Activated naive CD4-positive, alpha-beta T cell treated with anti-CD3 and anti-CD28 coated beads, Interleukin-2, amount 50 U/mL, for 24 hours (primary cell): ENCODE measurements around the gene C14orf119.

Experiments
- H3K27ac Mint-ChIP-seq: one replicate; pipeline ENCODE4 v1.8.0; 2021; ENCODE audit warnings: mild to moderate bottlenecking, mixed read lengths
- H3K27me3 Mint-ChIP-seq: one replicate; pipeline ENCODE4 v1.8.0; 2021; ENCODE audit warnings: mixed read lengths
- H3K36me3 Mint-ChIP-seq: one replicate; pipeline ENCODE4 v1.8.0; 2021; ENCODE audit warnings: mixed read lengths
- H3K4me1 Mint-ChIP-seq: one replicate; pipeline ENCODE4 v1.8.0; 2021; ENCODE audit warnings: mixed read lengths
- H3K4me3 Mint-ChIP-seq: one replicate; pipeline ENCODE4 v1.8.0; 2021; ENCODE audit warnings: mild to moderate bottlenecking, mixed read lengths
- H3K9me3 Mint-ChIP-seq: one replicate; pipeline ENCODE4 v1.8.0; 2021; ENCODE audit warnings: mixed read lengths

Gene C14orf119

DNA sequence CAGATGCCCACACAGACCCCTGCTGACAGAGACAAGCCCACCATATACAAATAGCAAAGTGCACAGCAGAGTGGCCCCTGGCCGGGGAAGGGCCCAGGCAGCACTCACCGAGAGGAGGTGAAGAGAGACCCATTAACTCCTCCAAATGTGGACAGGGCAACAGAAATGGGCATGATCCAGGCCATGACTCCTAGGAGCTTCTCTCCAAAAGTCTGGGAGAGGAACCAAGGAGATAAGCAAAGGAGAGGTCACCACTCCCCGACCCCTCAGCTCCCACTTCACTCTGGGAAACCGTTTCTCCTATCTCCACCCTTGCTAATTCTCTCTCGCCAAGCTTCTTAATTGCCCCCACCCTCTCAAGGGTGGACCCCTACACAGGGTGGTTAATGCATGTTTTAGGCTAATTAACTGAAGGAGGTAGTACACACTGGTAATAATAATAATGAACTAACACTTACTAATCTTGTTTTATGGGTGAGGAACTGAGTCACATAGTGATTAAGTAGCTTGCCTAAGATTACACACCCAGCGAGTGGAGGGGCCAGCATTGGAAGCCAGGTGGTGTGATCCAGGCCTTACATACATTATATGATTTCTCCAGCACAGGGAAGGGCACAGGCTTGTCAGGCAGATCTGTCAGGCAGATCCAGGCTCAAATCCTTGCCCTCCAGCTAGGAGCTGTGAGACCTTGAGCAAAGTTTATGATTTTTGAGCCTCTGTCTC is 42.7 kb downstream of the C14orf119 start:
- H3K4me3 Mint-ChIP-seq = no peak overlapping the region
- H3K27ac Mint-ChIP-seq = no peak overlapping the region
- no peaks in the 10 kb centered on the region for H3K9me3 Mint-ChIP-seq
- no peaks in the 10 kb centered on the region for H3K4me1 Mint-ChIP-seq
- H3K36me3 Mint-ChIP-seq = no peaks in the 10 kb centered on the region
- no peaks in the 10 kb centered on the region for H3K27me3 Mint-ChIP-seq

DNA sequence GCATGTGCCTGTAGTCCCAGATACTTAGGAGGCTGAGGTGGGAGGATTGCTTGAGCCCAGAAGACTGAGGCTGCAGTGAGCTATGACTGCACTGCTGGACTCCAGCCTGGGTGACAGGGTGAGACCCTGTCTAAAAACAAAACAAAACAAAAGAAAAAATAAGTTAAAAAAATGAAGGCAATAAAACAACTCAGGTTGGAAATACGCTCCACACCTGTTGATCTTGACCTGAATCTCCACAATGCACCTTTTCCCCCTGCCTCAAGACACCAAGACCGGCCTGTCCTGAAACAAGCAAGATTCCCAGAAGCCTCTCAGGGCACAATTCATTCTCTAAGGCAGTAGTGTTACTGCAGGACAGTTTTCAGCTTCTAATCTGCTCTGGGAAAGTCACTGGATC is 44.6 kb downstream of the C14orf119 start:
- H3K27me3 Mint-ChIP-seq = no peaks in the 10 kb centered on the region
- H3K4me1 Mint-ChIP-seq = no peaks in the 10 kb centered on the region
- H3K27ac Mint-ChIP-seq = no peak overlapping the region
- H3K36me3 Mint-ChIP-seq = no peaks in the 10 kb centered on the region
- H3K9me3 Mint-ChIP-seq = no peaks in the 10 kb centered on the region
- no peak overlapping the region for H3K4me3 Mint-ChIP-seq

DNA sequence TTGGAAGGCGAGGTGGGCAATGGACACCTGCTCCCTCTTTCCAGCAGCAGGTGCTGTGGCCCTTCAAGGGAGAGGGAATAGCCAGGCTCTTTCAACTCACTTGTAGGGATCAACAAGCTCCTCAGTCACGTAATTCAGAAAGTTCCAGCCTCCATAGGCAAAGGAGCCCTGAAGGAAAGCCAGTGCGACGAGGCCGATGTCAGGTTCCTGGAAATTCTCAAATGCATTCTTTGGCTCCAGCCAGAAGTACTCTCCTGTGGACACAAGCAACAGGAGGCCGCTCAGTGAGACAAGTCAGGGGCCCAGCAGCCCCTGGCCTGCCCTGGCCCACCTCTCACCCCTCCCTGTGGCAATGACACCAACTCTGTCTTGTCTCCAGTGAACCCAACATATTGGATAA is 45.1 kb downstream of the C14orf119 start:
- Mint-ChIP-seq H3K27me3 (no peaks in the 10 kb centered on the region), H3K4me3 (no peak overlapping the region), H3K36me3 (no peaks in the 10 kb centered on the region), H3K4me1 (no peaks in the 10 kb centered on the region), H3K9me3 (no peaks in the 10 kb centered on the region), H3K27ac (no peak overlapping the region)

DNA sequence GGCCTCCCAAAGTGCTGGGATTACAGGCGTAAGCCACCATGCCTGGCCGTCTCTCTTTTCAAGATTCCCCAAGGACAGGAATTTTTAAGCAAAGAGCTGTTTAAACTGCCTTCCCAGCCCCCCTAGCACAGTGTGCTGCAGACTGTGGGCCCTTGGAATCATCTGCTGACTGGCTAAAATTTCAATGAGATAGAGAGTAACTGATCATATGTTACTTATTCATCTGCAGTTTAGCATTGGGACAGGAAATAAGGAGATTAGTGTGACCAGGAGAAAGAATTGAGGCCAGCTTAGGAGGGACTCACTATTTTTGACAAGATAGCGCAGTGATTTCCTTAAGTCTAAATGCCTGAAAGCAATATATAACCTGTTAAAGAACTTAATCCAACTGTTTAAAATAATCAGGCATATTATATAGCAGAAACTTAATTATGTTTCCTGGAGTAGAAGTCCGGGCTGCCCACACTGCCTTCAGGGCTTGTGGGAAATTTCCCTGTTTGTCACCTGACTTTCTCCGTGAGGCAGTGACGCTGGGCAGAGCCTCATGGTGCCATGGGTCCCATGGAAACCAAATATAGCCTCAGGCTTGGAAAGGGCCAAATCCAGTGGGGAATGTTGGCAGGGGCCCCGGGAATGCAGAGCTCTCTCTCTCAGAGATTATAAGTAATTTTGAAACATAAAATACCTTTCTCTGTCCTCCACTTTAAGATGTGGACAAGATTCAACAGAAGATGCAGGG is 46.6 kb downstream of the C14orf119 start:
- H3K4me1 Mint-ChIP-seq = no peaks in the 10 kb centered on the region
- H3K27me3 Mint-ChIP-seq = peaks cover 2% of the 10 kb centered on the region
- H3K4me3 Mint-ChIP-seq = no peak overlapping the region
- H3K27ac Mint-ChIP-seq = no peak overlapping the region
- peaks cover 1% of the 10 kb centered on the region for H3K36me3 Mint-ChIP-seq
- H3K9me3 Mint-ChIP-seq = no peaks in the 10 kb centered on the region

DNA sequence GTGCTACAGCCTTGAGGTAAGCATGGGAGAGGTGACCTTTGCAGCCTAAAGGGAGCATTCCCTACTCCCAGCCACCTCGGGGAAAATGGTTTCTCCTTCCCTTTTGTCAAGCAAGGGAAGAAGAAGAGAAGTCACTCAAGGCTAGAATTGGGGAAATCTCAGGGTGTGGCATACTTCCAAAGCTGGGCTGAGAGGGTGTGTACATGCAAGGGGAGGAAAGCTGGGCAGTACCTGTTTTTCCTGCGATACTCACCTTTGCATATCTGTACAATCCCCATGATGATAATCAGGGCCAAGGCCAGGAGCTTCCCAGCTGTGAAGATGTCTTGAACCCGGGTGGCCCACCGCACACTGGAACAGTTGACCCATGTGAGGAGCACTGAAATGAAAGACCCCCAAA is 47.5 kb downstream of the C14orf119 start:
- Mint-ChIP-seq H3K27me3 (peaks cover 2% of the 10 kb centered on the region), H3K9me3 (no peaks in the 10 kb centered on the region), H3K36me3 (peaks cover 1% of the 10 kb centered on the region), H3K27ac (no peak overlapping the region), H3K4me1 (no peaks in the 10 kb centered on the region), H3K4me3 (no peak overlapping the region)

DNA sequence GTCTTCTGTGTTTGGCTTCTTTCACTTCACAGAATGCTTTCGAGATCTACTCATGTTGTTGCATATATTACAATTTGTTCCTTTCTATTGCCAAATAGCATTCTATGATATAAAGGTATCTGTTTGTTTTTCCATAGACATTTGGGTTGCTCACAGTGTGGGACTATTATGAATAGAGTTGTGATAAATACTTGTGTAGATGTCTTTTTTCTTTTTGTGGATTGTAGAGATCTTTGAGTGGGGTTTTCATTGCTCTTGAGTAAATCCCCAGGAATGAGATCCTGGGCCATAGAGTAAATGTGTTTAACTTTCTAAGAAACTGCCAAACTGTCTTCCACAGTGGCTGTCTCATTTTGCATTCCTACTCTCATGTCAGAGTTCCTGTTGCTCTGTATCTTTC is 48.6 kb downstream of the C14orf119 start:
- no peak overlapping the region for H3K27ac Mint-ChIP-seq
- H3K9me3 Mint-ChIP-seq = no peaks in the 10 kb centered on the region
- H3K4me3 Mint-ChIP-seq = no peak overlapping the region
- H3K27me3 Mint-ChIP-seq = peaks cover 2% of the 10 kb centered on the region
- H3K36me3 Mint-ChIP-seq = peaks cover 1% of the 10 kb centered on the region
- H3K4me1 Mint-ChIP-seq = no peaks in the 10 kb centered on the region

DNA sequence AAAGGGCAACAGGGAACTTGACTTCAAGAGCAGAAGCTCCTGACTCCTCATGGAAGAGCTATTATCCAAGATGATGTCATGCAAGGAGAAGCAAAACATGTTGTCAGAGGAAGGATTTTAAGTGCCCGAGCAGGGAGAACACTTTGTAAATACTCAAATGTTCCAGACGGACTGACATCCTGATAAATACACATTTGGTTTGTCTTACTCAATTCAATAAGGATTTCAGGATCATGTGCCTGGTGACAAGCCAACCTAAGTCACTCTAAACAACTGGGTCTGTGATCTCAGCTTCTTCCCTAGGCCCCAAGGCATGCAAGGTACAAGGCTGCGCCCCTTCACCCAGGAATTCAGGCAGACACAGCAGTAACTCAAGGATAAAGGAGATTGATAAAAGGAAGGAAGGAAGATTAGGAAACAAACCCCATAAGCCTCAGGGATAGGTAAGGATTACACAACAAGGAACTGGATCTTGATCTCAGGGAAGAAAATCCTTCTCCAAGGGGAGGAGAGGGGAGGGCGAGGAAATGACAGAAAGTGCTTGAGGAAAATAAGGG is 50.6 kb downstream of the C14orf119 start:
- Mint-ChIP-seq H3K36me3 (peaks cover 1% of the 10 kb centered on the region), H3K4me1 (no peaks in the 10 kb centered on the region), H3K9me3 (no peaks in the 10 kb centered on the region), H3K27ac (no peak overlapping the region), H3K27me3 (peaks cover 2% of the 10 kb centered on the region), H3K4me3 (no peak overlapping the region)

DNA sequence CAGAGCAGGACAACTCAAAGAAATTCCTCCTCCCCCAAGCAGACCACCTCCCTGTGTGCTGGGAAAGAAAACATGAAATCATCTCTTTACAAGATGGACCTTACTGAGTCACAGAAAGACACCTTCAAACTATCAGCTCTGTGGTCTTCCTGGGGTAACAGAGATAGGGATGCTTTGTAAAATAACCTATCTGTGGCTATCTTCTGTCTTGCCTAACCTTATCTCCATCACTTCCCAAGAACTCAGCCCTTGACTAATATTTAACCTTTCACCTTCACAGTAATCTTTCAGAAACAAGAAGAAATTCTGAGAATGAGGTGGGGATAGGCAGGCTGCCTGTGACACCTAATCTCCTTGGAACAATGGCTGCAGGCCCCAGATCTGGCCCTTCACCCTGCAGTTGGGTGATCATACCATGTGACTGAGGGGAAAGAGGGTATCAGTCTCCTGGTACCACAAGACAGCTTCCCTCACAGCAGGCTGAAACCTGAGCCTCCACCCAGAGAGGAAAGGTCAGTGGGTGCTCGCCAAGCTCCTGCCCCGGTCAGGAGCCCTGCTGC is 51.1 kb downstream of the C14orf119 start:
- H3K27me3 Mint-ChIP-seq = peaks cover 2% of the 10 kb centered on the region
- peaks cover 1% of the 10 kb centered on the region for H3K36me3 Mint-ChIP-seq
- H3K27ac Mint-ChIP-seq = no peak overlapping the region
- H3K9me3 Mint-ChIP-seq = no peaks in the 10 kb centered on the region
- no peak overlapping the region for H3K4me3 Mint-ChIP-seq
- no peaks in the 10 kb centered on the region for H3K4me1 Mint-ChIP-seq

DNA sequence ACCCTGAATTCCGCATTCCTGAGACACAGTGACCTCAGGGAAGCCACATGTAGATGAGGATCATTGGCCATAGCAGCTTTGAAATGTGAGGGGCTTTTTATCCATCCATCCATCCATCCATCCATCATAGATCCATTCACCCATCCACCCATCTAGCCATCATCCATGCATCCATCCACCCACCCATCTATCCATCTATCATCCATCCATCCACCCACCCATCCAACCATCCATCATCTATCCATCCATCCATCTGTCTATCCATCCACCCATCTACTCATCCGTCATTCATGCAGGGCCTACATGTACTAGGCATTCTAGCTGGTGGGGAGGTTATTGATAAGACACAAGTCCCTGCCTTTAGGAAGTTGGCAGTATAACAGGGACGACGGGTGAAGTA is 51.7 kb downstream of the C14orf119 start:
- Mint-ChIP-seq H3K27me3 (peaks cover 2% of the 10 kb centered on the region), H3K9me3 (no peaks in the 10 kb centered on the region), H3K4me1 (no peaks in the 10 kb centered on the region), H3K36me3 (peaks cover 1% of the 10 kb centered on the region), H3K4me3 (no peak overlapping the region), H3K27ac (no peak overlapping the region)

DNA sequence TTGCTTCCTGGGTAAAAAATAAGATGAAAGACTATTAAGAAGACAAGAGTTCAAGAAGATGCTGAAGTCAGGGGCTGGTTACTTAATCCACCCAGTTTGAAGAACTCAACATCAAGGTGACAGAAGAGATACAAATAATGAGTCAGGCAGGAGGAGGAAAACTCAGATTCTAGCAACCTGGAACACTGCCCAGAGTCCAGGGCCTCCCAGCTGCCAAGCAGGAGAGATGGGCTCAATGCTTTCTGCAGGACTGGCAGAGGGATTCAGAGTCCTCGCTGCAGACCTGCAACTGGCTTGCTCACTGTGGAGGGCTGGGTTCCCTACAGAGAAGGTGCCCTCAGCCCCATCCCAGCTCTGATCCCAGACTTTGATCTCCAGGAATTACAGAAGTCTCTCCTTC is 52.4 kb downstream of the C14orf119 start:
- H3K9me3 Mint-ChIP-seq = no peaks in the 10 kb centered on the region
- peaks cover 1% of the 10 kb centered on the region for H3K36me3 Mint-ChIP-seq
- peaks cover 2% of the 10 kb centered on the region for H3K27me3 Mint-ChIP-seq
- H3K4me1 Mint-ChIP-seq = no peaks in the 10 kb centered on the region
- no peak overlapping the region for H3K27ac Mint-ChIP-seq
- H3K4me3 Mint-ChIP-seq = no peak overlapping the region

DNA sequence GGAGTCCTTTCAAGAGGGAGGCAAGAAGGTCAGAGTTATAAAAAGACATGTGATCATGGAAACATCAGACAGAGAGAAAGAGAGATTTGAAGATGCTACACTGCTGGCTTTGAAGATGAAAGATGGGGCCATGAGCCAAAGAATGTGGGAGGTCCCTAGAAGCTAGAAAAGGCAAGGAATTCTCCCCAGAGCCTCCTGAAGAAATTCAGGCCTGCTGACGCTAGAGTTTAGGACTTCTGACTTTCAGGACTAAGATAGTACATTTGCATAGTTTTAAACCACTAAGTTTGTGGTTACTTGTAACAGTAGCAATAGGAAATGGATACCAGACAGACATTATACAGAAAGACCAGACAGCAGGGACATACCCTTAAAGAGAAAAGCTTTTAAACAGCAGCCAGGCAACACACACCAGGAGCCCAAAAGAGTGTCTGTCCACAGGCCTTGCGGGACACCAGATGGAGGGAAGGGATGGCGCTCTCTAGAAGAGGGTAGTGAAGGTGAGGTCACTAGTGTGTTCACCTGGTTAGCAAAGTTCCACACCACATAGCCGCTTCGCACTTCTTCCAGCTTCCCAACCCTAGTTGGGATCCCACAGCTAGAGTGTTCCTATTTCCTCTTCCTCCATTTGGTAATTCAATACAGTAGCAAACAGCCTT is 53.4 kb downstream of the C14orf119 start:
- Mint-ChIP-seq H3K4me3 (no peak overlapping the region), H3K36me3 (peaks cover 1% of the 10 kb centered on the region), H3K4me1 (peaks cover 8% of the 10 kb centered on the region), H3K9me3 (no peaks in the 10 kb centered on the region), H3K27me3 (peaks cover 2% of the 10 kb centered on the region), H3K27ac (no peak overlapping the region)

DNA sequence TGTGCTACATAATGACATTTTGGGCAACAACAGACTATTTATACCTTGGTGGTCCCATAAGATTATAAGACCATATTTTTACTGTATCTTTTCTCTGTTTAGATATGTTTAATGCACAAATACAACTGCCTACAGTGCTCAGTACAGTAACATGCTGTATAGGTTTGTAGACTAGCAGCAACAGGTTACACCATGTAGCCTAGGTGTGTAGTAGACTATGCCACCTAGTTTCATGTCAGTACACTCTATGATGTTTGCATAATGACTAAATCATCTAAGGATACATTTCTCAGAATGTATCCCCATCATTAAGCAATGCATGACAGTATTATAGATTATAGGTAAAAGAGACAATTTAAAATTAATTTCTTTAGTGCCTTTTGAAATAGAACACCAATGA is 54.4 kb downstream of the C14orf119 start:
- Mint-ChIP-seq H3K4me1 (peaks cover 18% of the 10 kb centered on the region), H3K9me3 (no peaks in the 10 kb centered on the region), H3K27me3 (peaks cover 2% of the 10 kb centered on the region), H3K27ac (no peak overlapping the region), H3K4me3 (no peak overlapping the region), H3K36me3 (peaks cover 1% of the 10 kb centered on the region)
